GM18519 (cell line): ENCODE results near the gene SDR42E1.

Experiments
- ATAC-seq: cut with Tn5 transposase; IDR thresholded peaks from one replicate; pipeline ENCODE4 v1.9.1; 2021; ENCODE audit warnings: mild to moderate bottlenecking, moderate library complexity; ENCODE audit not compliant: unreplicated experiment, low FRiP score

The SDR42E1 gene

GRCh38 chr16:82011199-82011641 is at the start of gene SDR42E1:
TSS of gene SDR42E1 (minus strand) at chr16:82011470. CDS start at chr16:82000858, 10,612 bp downstream.
- no peak for ATAC-seq

GRCh38 chr16:82059983-82060421 is 48.7 kb upstream of the SDR42E1 start:
- ATAC-seq: no peak

- no peak for ATAC-seq
Observed at GRCh38 chr16:82059161-82059982, 48.1 kb upstream of the SDR42E1 start.

- ATAC-seq: no peak
Observed at GRCh38 chr16:82056550-82056896, 45.3 kb upstream of the SDR42E1 start.

- ATAC-seq: no peak
Observed at GRCh38 chr16:82055728-82056549, 44.7 kb upstream of the SDR42E1 start.

- ATAC-seq: no peak
Observed at GRCh38 chr16:82055117-82055516, 43.8 kb upstream of the SDR42E1 start.

GRCh38 chr16:82051656-82052055 is 40.4 kb upstream of the SDR42E1 start:
- ATAC-seq: no peak

- ATAC-seq: no peak
Observed at GRCh38 chr16:82050909-82051357, 39.7 kb upstream of the SDR42E1 start.

- no peak for ATAC-seq
Observed at GRCh38 chr16:82050506-82050905, 39.2 kb upstream of the SDR42E1 start.

- no peak for ATAC-seq
Observed at GRCh38 chr16:82049484-82049883, 38.2 kb upstream of the SDR42E1 start.

GRCh38 chr16:82047787-82048186 is 36.5 kb upstream of the SDR42E1 start:
- no peak for ATAC-seq

GRCh38 chr16:82047374-82047773 is 36.1 kb upstream of the SDR42E1 start:
- no peak for ATAC-seq

- ATAC-seq: no peak
Observed at GRCh38 chr16:82046941-82047340, 35.7 kb upstream of the SDR42E1 start.

- no peak for ATAC-seq
Observed at GRCh38 chr16:82046541-82046940, 35.3 kb upstream of the SDR42E1 start.

GRCh38 chr16:82045465-82045864 is 34.2 kb upstream of the SDR42E1 start:
- ATAC-seq: no peak

GRCh38 chr16:82044585-82044911 is 33.3 kb upstream of the SDR42E1 start:
- no peak for ATAC-seq

- no peak for ATAC-seq
Observed at GRCh38 chr16:82043680-82044584, 32.7 kb upstream of the SDR42E1 start.

- no peak for ATAC-seq
Observed at GRCh38 chr16:82042846-82043245, 31.6 kb upstream of the SDR42E1 start.

- no peak for ATAC-seq
Observed at GRCh38 chr16:82042144-82042543, 30.9 kb upstream of the SDR42E1 start.

GRCh38 chr16:82041542-82041941 is 30.3 kb upstream of the SDR42E1 start:
- ATAC-seq: no peak

- no peak for ATAC-seq
Observed at GRCh38 chr16:82040296-82040695, 29.0 kb upstream of the SDR42E1 start.
